OCI-LY1 (cell line): ENCODE data around the gene MBNL2.

Experiments used
- H2AFZ ChIP-seq: fragments of 200-600 bp; sonication (generic), shearing (Covaris generic); 2 replicates; pipeline ENCODE4 v1.6.0; 2014; ENCODE audit warnings: antibody characterized with exemption, mild to moderate bottlenecking, low read length
- H3F3A ChIP-seq: fragments of 200-600 bp; sonication (generic), shearing (Covaris generic); 2 replicates; pipeline ENCODE4 v1.6.0; 2014; ENCODE audit warnings: mild to moderate bottlenecking, antibody characterized with exemption, low read length, moderate library complexity; ENCODE audit not compliant: insufficient read depth
- H3K27ac ChIP-seq: fragments of 200-600 bp; sonication (generic); 2 replicates; pipeline ENCODE4 v1.5.1; 2014; ENCODE audit warnings: low read length, mixed run types, mild to moderate bottlenecking, low read depth; ENCODE audit not compliant: poor library complexity, severe bottlenecking
- H3K27me3 ChIP-seq: fragments of 200-600 bp; sonication (generic); 2 replicates; pipeline ENCODE4 v1.6.0; 2014; ENCODE audit warnings: antibody characterized with exemption, mild to moderate bottlenecking, low read length, moderate library complexity; ENCODE audit not compliant: insufficient read depth
- H3K36me3 ChIP-seq: fragments of 200-600 bp; sonication (generic); 2 replicates; pipeline ENCODE4 v1.6.1; 2014; ENCODE audit warnings: mild to moderate bottlenecking, antibody characterized with exemption, low read length, moderate library complexity, mixed read lengths; ENCODE audit not compliant: insufficient read depth
- H3K4me1 ChIP-seq: fragments of 200-600 bp; sonication (generic); 2 replicates; pipeline ENCODE4 v1.5.1; 2014; ENCODE audit warnings: mild to moderate bottlenecking, low read length, moderate library complexity; ENCODE audit not compliant: insufficient read depth, severe bottlenecking
- H3K4me2 ChIP-seq: fragments of 200-600 bp; sonication (generic), shearing (Covaris generic); 2 replicates; pipeline ENCODE4 v1.6.1; 2014; ENCODE audit warnings: low read length
- H3K4me3 ChIP-seq: fragments of 200-600 bp; sonication (generic); 2 replicates; pipeline ENCODE4 v1.5.1; 2014; ENCODE audit warnings: low read length, low read depth, mild to moderate bottlenecking, mixed read lengths; ENCODE audit not compliant: poor library complexity, severe bottlenecking
- H3K79me2 ChIP-seq: fragments of 200-600 bp; shearing (Covaris generic); 2 replicates; pipeline ENCODE4 v1.6.1; 2016; ENCODE audit warnings: mixed run types, low read length, mixed read lengths; ENCODE audit not compliant: insufficient read depth
- H3K9ac ChIP-seq: fragments of 200-600 bp; sonication (generic), shearing (Covaris generic); 2 replicates; pipeline ENCODE4 v1.6.1; 2014; ENCODE audit warnings: mild to moderate bottlenecking, low read length, mixed read lengths
- H3K9me2 ChIP-seq: fragments of 200-600 bp; sonication (generic), shearing (Covaris generic); 2 replicates; pipeline ENCODE4 v1.6.1; 2014; ENCODE audit warnings: low read depth, mild to moderate bottlenecking, low read length, mixed read lengths
- H3K9me3 ChIP-seq: fragments of 200-600 bp; shearing (Covaris generic); 2 replicates; pipeline ENCODE4 v1.6.1; 2014; ENCODE audit warnings: low read length, mixed read lengths
- H4K20me1 ChIP-seq: fragments of 200-600 bp; sonication (generic), shearing (Covaris generic); 2 replicates; pipeline ENCODE4 v1.6.0; 2016; ENCODE audit warnings: mild to moderate bottlenecking, low read length; ENCODE audit not compliant: insufficient read depth
- EZH2 ChIP-seq: fragments of 200-600 bp; sonication (generic), shearing (Covaris generic); IDR thresholded peaks from 2 replicates; pipeline ENCODE4 v1.8.0; 2017; ENCODE audit warnings: borderline replicate concordance, mixed run types, mild to moderate bottlenecking, antibody characterized with exemption, low read length, moderate library complexity, mixed read lengths
- TF ChIP-seq, protein P1 (sequence below): fragments of 200-600 bp; sonication (generic), shearing (Covaris generic); IDR thresholded peaks from 2 replicates; pipeline ENCODE4 v1.5.1; 2017; ENCODE audit warnings: mild to moderate bottlenecking, antibody characterized with exemption, low read length, moderate library complexity, mixed read lengths

MBNL2 gene

DNA sequence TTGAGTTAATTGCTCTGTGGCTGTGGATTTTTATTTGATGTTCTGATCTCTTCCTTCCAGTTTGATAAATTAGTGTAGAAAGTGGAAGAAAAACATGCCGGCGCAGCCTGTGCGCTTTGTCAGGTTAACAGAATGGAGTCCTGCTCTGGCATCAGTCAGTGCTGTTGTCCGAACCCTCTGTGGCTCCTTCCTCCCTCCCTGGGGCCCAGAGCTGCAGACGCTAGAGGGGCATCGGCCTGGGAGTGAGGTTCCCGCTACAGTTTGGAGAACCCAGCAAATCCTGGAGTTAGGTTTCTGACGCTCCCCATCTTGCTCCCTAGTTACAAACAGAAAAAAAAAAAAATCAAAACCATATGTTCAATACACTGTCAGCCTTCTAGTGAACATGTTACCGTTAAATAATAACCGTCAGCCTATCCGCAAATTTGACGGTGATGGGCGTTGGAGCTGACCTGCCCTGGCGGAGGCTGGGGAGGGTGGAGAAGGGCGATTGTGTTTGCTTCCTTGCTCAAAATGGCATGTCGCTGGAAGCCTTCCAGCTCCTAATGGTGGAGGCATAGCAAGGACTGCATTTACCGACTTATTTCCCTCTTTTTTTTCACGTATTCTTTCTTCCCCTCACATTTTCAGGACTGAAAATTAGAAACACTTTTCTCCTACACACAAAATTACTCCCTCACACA is 13.6 kb downstream of the MBNL2 start:
- Histone ChIP-seq H3K27ac (no peak overlapping the region), H3K4me3 (no peak overlapping the region), H3K4me2 (no peak overlapping the region), H3K27me3 (no peaks in the 10 kb centered on the region), H2AFZ (no peak overlapping the region), H3F3A (no peaks in the 10 kb centered on the region), H4K20me1 (no peaks in the 10 kb centered on the region), H3K36me3 (peaks cover 6% of the 10 kb centered on the region; the same call in 1 of the 2 replicates), H3K4me1 (no peaks in the 10 kb centered on the region), H3K9ac (no peak overlapping the region), H3K9me3 (no peaks in the 10 kb centered on the region), H3K79me2 (peaks cover 6% of the 10 kb centered on the region), H3K9me2 (no peaks in the 10 kb centered on the region)
- no peak for TF ChIP-seq EZH2
- TF ChIP-seq, protein P1, sequence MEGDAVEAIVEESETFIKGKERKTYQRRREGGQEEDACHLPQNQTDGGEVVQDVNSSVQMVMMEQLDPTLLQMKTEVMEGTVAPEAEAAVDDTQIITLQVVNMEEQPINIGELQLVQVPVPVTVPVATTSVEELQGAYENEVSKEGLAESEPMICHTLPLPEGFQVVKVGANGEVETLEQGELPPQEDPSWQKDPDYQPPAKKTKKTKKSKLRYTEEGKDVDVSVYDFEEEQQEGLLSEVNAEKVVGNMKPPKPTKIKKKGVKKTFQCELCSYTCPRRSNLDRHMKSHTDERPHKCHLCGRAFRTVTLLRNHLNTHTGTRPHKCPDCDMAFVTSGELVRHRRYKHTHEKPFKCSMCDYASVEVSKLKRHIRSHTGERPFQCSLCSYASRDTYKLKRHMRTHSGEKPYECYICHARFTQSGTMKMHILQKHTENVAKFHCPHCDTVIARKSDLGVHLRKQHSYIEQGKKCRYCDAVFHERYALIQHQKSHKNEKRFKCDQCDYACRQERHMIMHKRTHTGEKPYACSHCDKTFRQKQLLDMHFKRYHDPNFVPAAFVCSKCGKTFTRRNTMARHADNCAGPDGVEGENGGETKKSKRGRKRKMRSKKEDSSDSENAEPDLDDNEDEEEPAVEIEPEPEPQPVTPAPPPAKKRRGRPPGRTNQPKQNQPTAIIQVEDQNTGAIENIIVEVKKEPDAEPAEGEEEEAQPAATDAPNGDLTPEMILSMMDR = no peak

DNA sequence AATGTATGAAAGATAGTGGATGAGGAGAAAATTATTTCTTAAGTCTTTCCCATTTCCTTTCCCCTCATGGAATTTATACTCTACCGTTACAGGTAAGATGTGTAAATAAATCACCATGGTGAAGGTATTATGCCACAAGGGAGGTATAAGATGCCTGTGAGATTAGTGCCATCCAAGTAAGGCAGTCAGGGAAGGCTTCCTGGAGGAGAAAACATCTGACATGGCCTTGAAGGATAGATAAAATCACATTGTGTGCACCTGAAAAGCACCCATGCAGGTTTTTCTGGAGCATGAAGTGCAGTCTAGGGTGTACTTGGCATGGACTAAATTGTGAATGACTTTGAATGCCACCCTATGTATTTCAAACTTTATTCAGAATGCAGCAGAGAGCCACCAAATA is 15.3 kb downstream of the MBNL2 start:
- Histone ChIP-seq H3K36me3 (peaks cover 6% of the 10 kb centered on the region; the same call in 1 of the 2 replicates), H2AFZ (no peak overlapping the region), H3K9ac (no peak overlapping the region), H3K4me2 (no peak overlapping the region), H3K4me3 (no peak overlapping the region), H3K9me2 (no peaks in the 10 kb centered on the region), H3F3A (no peaks in the 10 kb centered on the region), H3K27ac (no peak overlapping the region), H4K20me1 (no peaks in the 10 kb centered on the region), H3K79me2 (peaks cover 6% of the 10 kb centered on the region), H3K9me3 (no peaks in the 10 kb centered on the region), H3K4me1 (no peaks in the 10 kb centered on the region), H3K27me3 (no peaks in the 10 kb centered on the region)
- TF ChIP-seq, protein P1 = no peak
- TF ChIP-seq EZH2 = no peak

GRCh38 chr13:97238432-97238831 is 16.3 kb downstream of the MBNL2 start:
- Histone ChIP-seq H4K20me1 (no peaks in the 10 kb centered on the region), H3K27ac (no peak overlapping the region), H3K4me2 (no peak overlapping the region)

More at GRCh38 chr13:97238432-97238831, 16.3 kb downstream of the MBNL2 start:
- Histone ChIP-seq H3K79me2 (peaks cover 5% of the 10 kb centered on the region), H3K36me3 (peaks cover 4% of the 10 kb centered on the region; the same call in 1 of the 2 replicates), H3K27me3 (no peaks in the 10 kb centered on the region), H3K9me2 (no peaks in the 10 kb centered on the region), H2AFZ (no peak overlapping the region), H3K4me1 (no peaks in the 10 kb centered on the region), H3K4me3 (no peak overlapping the region), H3F3A (no peaks in the 10 kb centered on the region), H3K9me3 (no peaks in the 10 kb centered on the region), H3K9ac (no peak overlapping the region)
- TF ChIP-seq EZH2 = no peak
- TF ChIP-seq, protein P1 = no peak
